ENCODE measurements around the gene RNU1-3.
"Not testable (repeated sequence)": the region's sequence is repeated elsewhere in the genome, so short reads cannot be mapped to it uniquely, and the experiment has no call there.

The RNU1-3 gene

GRCh38 chr1:16702280-16702679, 35.5 kb upstream of the RNU1-3 start:
- H3K36me3 Mint-ChIP-seq; H3K4me3 Mint-ChIP-seq; H3K4me1 Mint-ChIP-seq; DNase-seq (ENCODE audit: low spot score in 2 of 2); H3K27ac Mint-ChIP-seq; H3K27me3 Mint-ChIP-seq; H3K9me3 Mint-ChIP-seq; ATAC-seq (ENCODE audit: low read depth): not testable (repeated sequence)

DNA sequence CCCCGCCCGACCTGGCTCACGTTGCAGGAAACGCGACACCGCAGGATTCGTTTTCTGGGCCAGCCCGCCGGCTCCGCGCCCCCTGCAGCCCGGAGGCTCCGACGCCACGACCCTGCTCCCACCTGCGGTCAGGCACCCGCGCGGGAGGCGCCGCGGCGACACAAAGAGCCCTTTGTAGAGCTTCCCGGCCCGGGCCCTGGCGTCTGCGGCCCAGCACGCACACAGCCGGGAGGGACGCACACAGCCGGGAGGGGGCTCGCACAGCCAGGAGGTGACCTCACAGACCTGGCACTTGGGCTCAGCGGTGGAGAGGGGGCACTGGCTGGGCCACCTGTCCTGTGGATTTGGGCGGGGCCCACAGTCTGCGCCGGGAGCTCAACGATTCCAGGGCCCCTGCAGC, 34.4 kb upstream of the RNU1-3 start:
- not testable (repeated sequence) for H3K27me3 Mint-ChIP-seq; H3K36me3 Mint-ChIP-seq; H3K9me3 Mint-ChIP-seq; DNase-seq (ENCODE audit: low spot score in 2 of 2); H3K4me3 Mint-ChIP-seq; H3K4me1 Mint-ChIP-seq; H3K27ac Mint-ChIP-seq
- peak; percentile 3 for ATAC-seq (ENCODE audit: low read depth)

DNA sequence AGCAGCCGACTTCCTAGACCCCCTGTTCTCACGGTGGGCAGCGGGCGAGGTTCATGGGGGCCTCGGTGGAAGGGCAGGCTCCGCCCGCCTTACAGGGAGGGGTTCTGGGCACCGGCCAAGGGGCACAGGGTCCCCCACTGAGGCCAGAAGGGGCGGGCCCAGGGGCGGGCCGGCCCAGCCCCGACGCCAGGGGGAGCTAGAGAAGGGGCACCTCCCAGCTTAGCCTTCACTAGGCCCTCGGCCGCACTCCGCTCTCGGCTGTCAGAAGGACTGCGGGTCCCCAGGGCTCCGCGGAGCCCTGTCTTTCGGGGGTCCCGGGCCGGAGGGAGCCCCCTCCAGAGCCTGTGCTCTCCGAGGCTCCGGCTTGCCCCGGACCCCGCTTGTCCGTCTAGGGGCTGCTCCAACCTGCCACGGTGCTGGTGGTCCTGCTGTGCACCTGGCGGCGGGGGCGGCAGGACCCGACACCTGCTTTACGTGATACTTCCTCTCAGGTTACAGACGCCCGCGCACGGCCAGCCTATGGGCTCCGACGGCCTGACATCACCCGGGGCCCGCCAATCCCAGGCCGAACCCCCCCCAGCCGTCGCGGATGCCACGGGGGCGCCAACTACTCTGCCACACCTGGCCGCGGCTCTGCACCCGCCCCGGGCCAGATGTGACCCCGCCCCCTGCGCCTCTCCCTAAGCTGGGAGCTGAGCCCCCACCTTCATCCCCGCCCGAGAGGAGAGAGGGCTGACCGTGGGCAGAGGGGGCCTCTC, 33.6 kb upstream of the RNU1-3 start:
- H3K4me1 Mint-ChIP-seq, H3K36me3 Mint-ChIP-seq: not testable (repeated sequence)

GRCh38 chr1:16699440-16699839, 32.7 kb upstream of the RNU1-3 start:
- H3K9me3 Mint-ChIP-seq, H3K4me3 Mint-ChIP-seq: not testable (repeated sequence)
- peak in 1 of 2 donors; percentile 64 for DNase-seq (ENCODE audit: low spot score in 2 of 2)

More for the DNA sequence above, 33.6 kb upstream of the RNU1-3 start:
- H3K4me3 Mint-ChIP-seq; DNase-seq (ENCODE audit: low spot score in 2 of 2); H3K27me3 Mint-ChIP-seq; H3K9me3 Mint-ChIP-seq; H3K27ac Mint-ChIP-seq: not testable (repeated sequence)
- ATAC-seq (ENCODE audit: low read depth) = peak; percentile 80

DNA sequence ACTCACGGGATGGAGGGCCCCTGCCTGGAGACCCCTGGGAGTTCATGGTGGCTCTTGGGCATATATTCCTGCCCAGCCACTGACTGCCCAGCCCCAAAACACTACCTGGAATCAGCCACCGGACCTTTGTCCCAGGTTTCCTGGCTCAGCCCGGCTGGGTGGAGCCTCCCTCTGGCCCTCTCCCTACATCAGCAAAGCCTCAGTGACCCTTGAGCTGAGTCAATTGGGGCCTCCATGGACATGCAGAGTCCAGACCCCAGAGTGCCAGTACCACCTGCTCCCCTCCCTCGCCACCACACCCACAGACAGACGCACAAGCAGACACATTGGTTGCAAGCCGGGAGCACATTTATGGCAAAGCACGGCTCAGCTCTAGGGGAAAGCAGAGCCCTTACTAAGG, 30.4 kb upstream of the RNU1-3 start:
- not testable (repeated sequence) for H3K27ac Mint-ChIP-seq; H3K27me3 Mint-ChIP-seq; H3K9me3 Mint-ChIP-seq; H3K4me1 Mint-ChIP-seq; DNase-seq (ENCODE audit: low spot score in 2 of 2); H3K36me3 Mint-ChIP-seq; ATAC-seq (ENCODE audit: low read depth); H3K4me3 Mint-ChIP-seq

More at GRCh38 chr1:16699440-16699839, 32.7 kb upstream of the RNU1-3 start:
- not testable (repeated sequence) for H3K4me1 Mint-ChIP-seq; H3K36me3 Mint-ChIP-seq; H3K27ac Mint-ChIP-seq; ATAC-seq (ENCODE audit: low read depth); H3K27me3 Mint-ChIP-seq

GRCh38 chr1:16696507-16697150, 29.9 kb upstream of the RNU1-3 start:
- not testable (repeated sequence) for H3K4me3 Mint-ChIP-seq; H3K27ac Mint-ChIP-seq; H3K9me3 Mint-ChIP-seq; H3K4me1 Mint-ChIP-seq; H3K27me3 Mint-ChIP-seq; ATAC-seq (ENCODE audit: low read depth); H3K36me3 Mint-ChIP-seq
- DNase-seq (ENCODE audit: low spot score in 2 of 2) = peak in 1 of 2 donors; percentile 52

- ATAC-seq (ENCODE audit: low read depth); H3K4me3 Mint-ChIP-seq; H3K36me3 Mint-ChIP-seq; H3K4me1 Mint-ChIP-seq; DNase-seq (ENCODE audit: low spot score in 2 of 2); H3K27ac Mint-ChIP-seq; H3K27me3 Mint-ChIP-seq; H3K9me3 Mint-ChIP-seq: not testable (repeated sequence)
Observed at GRCh38 chr1:16694308-16694702, 27.6 kb upstream of the RNU1-3 start.

- H3K9me3 Mint-ChIP-seq; H3K4me1 Mint-ChIP-seq; DNase-seq (ENCODE audit: low spot score in 2 of 2); H3K36me3 Mint-ChIP-seq; H3K4me3 Mint-ChIP-seq; H3K27me3 Mint-ChIP-seq; H3K27ac Mint-ChIP-seq: not testable (repeated sequence)
- peak; percentile 20 for ATAC-seq (ENCODE audit: low read depth)
Observed at GRCh38 chr1:16693449-16694307, 26.9 kb upstream of the RNU1-3 start.

GRCh38 chr1:16692717-16693448, 26.1 kb upstream of the RNU1-3 start:
- ATAC-seq (ENCODE audit: low read depth) = peak; percentile 63

GRCh38 chr1:16692283-16692682, 25.5 kb upstream of the RNU1-3 start:
- not testable (repeated sequence) for H3K36me3 Mint-ChIP-seq; H3K4me1 Mint-ChIP-seq; H3K27me3 Mint-ChIP-seq; DNase-seq (ENCODE audit: low spot score in 2 of 2); H3K4me3 Mint-ChIP-seq; H3K27ac Mint-ChIP-seq; ATAC-seq (ENCODE audit: low read depth); H3K9me3 Mint-ChIP-seq

More at GRCh38 chr1:16692717-16693448, 26.1 kb upstream of the RNU1-3 start:
- DNase-seq (ENCODE audit: low spot score in 2 of 2); H3K4me1 Mint-ChIP-seq; H3K27me3 Mint-ChIP-seq; H3K4me3 Mint-ChIP-seq; H3K9me3 Mint-ChIP-seq; H3K36me3 Mint-ChIP-seq; H3K27ac Mint-ChIP-seq: not testable (repeated sequence)

DNA sequence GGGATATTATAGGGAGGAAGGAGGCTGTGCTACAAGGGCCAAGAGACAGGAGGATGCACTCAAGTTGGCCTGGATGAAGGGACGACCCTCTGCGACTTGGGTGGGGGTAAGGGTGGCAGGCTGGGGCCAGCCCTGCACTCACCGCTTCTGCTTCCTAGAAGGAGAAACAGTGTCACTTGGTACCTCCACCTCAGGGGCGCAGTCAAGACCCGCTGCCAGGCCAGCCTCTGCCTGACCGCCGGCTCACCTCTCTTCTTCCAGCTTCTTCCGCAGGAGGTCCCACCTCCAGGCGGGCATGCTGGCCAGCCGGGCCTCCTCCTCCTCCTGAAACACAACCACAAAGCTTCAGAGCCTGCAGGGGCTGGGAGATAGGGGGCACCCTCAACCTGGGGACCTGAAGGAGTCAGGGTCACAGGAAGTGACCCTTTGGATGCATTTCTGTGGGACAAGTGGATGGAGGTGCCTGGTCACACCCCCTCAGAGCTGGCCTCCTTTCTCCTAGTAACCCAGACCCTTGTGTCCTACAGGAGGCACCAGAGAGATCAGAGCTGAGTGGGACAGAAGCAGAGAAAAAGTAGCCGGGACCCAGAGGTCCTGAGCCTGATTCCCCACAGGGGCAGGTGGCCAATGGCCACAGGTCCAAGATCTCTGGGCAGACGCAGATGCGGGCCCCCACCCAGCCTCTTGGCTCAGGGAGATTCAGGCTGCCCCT, 24.4 kb upstream of the RNU1-3 start:
- not testable (repeated sequence) for H3K4me1 Mint-ChIP-seq; ATAC-seq (ENCODE audit: low read depth); H3K27ac Mint-ChIP-seq; H3K9me3 Mint-ChIP-seq; H3K27me3 Mint-ChIP-seq; H3K4me3 Mint-ChIP-seq; DNase-seq (ENCODE audit: low spot score in 2 of 2); H3K36me3 Mint-ChIP-seq

- H3K4me3 Mint-ChIP-seq; H3K4me1 Mint-ChIP-seq; DNase-seq (ENCODE audit: low spot score in 2 of 2); H3K36me3 Mint-ChIP-seq; ATAC-seq (ENCODE audit: low read depth); H3K27ac Mint-ChIP-seq; H3K9me3 Mint-ChIP-seq; H3K27me3 Mint-ChIP-seq: not testable (repeated sequence)
Observed at GRCh38 chr1:16687132-16687800, 20.5 kb upstream of the RNU1-3 start.
